ENCODE measurements around the gene PCNX1.
"Not testable (repeated sequence)": the region's sequence is repeated elsewhere in the genome, so short reads cannot be mapped to it uniquely, and the experiment has no call there.

PCNX1 gene

GRCh38 chr14:71122866-71123565 lies 215.8 kb downstream of the PCNX1 start:
- Histone ChIP-seq H3K79me1 (replicated peaks; ENCODE audit: low read length, poor library complexity, severe bottlenecking) (peaks cover 2% of the 10 kb centered on the region), H3K4ac (ENCODE audit: low read depth in 1 of 2, low read length in 2 of 2) (no peak overlapping the region), H2AFZ (ENCODE audit: low read depth, low read length) (no peak overlapping the region), H3K4me3 (ENCODE audit: insufficient read depth in 1 of 2, low read depth in 1 of 2, low read length in 2 of 2) (no peak overlapping the region), H3K18ac (ENCODE audit: low read depth in 1 of 2, low read length in 2 of 2) (no peak overlapping the region), H3K36me3 (ENCODE audit: control insufficient read depth in 1 of 2, insufficient read depth in 2 of 2, low read depth in 1 of 2, low read length in 2 of 2) (peaks cover 0 to 7% of the 10 kb centered on the region in 2 experiments), H4K8ac (ENCODE audit: low read length) (no peak overlapping the region), H3K27ac (ENCODE audit: low read length, poor library complexity, severe bottlenecking) (no peak overlapping the region), H2AK5ac (ENCODE audit: low read length, severe bottlenecking) (no peak overlapping the region), H2BK120ac (ENCODE audit: low read depth, low read length) (no peak overlapping the region), H2BK12ac (ENCODE audit: low read length in 2 of 2) (no peak overlapping the region), H3K27me3 (ENCODE audit: control insufficient read depth in 1 of 2, insufficient read depth in 1 of 2, low read length in 2 of 2) (no peaks in the 10 kb centered on the region), H3K4me1 (ENCODE audit: control insufficient read depth, insufficient read depth, low read depth, low read length) (peaks cover 5% of the 10 kb centered on the region), H3K23ac (ENCODE audit: low read length in 2 of 2) (no peak overlapping the region), H3K9ac (ENCODE audit: low read length) (no peak overlapping the region), H2BK5ac (ENCODE audit: low read depth, low read length, poor library complexity, severe bottlenecking) (no peak overlapping the region), H3K4me2 (ENCODE audit: low read length, poor library complexity, severe bottlenecking) (no peak overlapping the region), H3K14ac (ENCODE audit: low read length in 2 of 2) (no peak overlapping the region), H4K91ac (ENCODE audit: low read length) (no peak overlapping the region), H2BK15ac (ENCODE audit: low read depth, poor library complexity, severe bottlenecking) (no peak overlapping the region), H3K9me3 (ENCODE audit: control insufficient read depth, low read length) (no peaks in the 10 kb centered on the region)
- 93% methylated on average over 2 of the region's 2 CpGs for WGBS
- no peak for DNase-seq

- Histone ChIP-seq H3K27me3 (ENCODE audit: control insufficient read depth in 1 of 2, insufficient read depth in 1 of 2, low read length in 2 of 2) (no peaks in the 10 kb centered on the region), H3K9me3 (ENCODE audit: control insufficient read depth, low read length) (no peaks in the 10 kb centered on the region), H3K36me3 (ENCODE audit: control insufficient read depth in 1 of 2, insufficient read depth in 2 of 2, low read depth in 1 of 2, low read length in 2 of 2) (peaks cover 0 to 7% of the 10 kb centered on the region in 2 experiments), H4K8ac (ENCODE audit: low read length) (no peak overlapping the region), H3K18ac (ENCODE audit: low read depth in 1 of 2, low read length in 2 of 2) (no peak overlapping the region), H3K14ac (ENCODE audit: low read length in 2 of 2) (no peak overlapping the region), H3K9ac (ENCODE audit: low read length) (no peak overlapping the region), H2BK5ac (ENCODE audit: low read depth, low read length, poor library complexity, severe bottlenecking) (no peak overlapping the region), H2AK5ac (ENCODE audit: low read length, severe bottlenecking) (no peak overlapping the region), H4K91ac (ENCODE audit: low read length) (no peak overlapping the region), H3K27ac (ENCODE audit: low read length, poor library complexity, severe bottlenecking) (no peak overlapping the region), H3K4me2 (ENCODE audit: low read length, poor library complexity, severe bottlenecking) (no peak overlapping the region), H3K23ac (ENCODE audit: low read length in 2 of 2) (no peak overlapping the region), H3K4me1 (ENCODE audit: control insufficient read depth, insufficient read depth, low read depth, low read length) (peaks cover 2% of the 10 kb centered on the region), H2AFZ (ENCODE audit: low read depth, low read length) (no peak overlapping the region), H3K79me1 (replicated peaks; ENCODE audit: low read length, poor library complexity, severe bottlenecking) (peaks cover 2% of the 10 kb centered on the region), H2BK120ac (ENCODE audit: low read depth, low read length) (no peak overlapping the region), H3K4me3 (ENCODE audit: insufficient read depth in 1 of 2, low read depth in 1 of 2, low read length in 2 of 2) (no peak overlapping the region), H2BK12ac (ENCODE audit: low read length in 2 of 2) (no peak overlapping the region), H2BK15ac (ENCODE audit: low read depth, poor library complexity, severe bottlenecking) (no peak overlapping the region), H3K4ac (ENCODE audit: low read depth in 1 of 2, low read length in 2 of 2) (no peak overlapping the region)
- no peak for DNase-seq
- over 99% methylated on average over 4 of the region's 4 CpGs for WGBS
Observed at GRCh38 chr14:71123579-71124135, 216.4 kb downstream of the PCNX1 start.

- Histone ChIP-seq H3K18ac (ENCODE audit: low read depth in 1 of 2, low read length in 2 of 2) (peak overlapping the region in 1 of 2 experiments; percentile 59), H2BK120ac (ENCODE audit: low read depth, low read length) (peak overlapping the region; percentile 34), H3K9ac (ENCODE audit: low read length) (peak overlapping the region; percentile 2), H2BK15ac (ENCODE audit: low read depth, poor library complexity, severe bottlenecking) (peak overlapping the region; percentile 69), H4K91ac (ENCODE audit: low read length) (peak overlapping the region; percentile 46), H2BK12ac (ENCODE audit: low read length in 2 of 2) (peak overlapping the region in 1 of 2 experiments; percentile 91), H3K4ac (ENCODE audit: low read depth in 1 of 2, low read length in 2 of 2) (peak overlapping the region in 1 of 2 experiments; percentile 81)
- H3K14ac ChIP-seq (ENCODE audit: low read length in 2 of 2); DNase-seq; H2AFZ ChIP-seq (ENCODE audit: low read depth, low read length); H3K4me2 ChIP-seq (ENCODE audit: low read length, poor library complexity, severe bottlenecking); H3K4me3 ChIP-seq (ENCODE audit: insufficient read depth in 1 of 2, low read depth in 1 of 2, low read length in 2 of 2); H3K27ac ChIP-seq (ENCODE audit: low read length, poor library complexity, severe bottlenecking); H3K4me1 ChIP-seq (ENCODE audit: control insufficient read depth, insufficient read depth, low read depth, low read length); H2BK5ac ChIP-seq (ENCODE audit: low read depth, low read length, poor library complexity, severe bottlenecking); H4K8ac ChIP-seq (ENCODE audit: low read length); H3K23ac ChIP-seq (ENCODE audit: low read length in 2 of 2); H3K79me1 ChIP-seq (replicated peaks; ENCODE audit: low read length, poor library complexity, severe bottlenecking); H3K36me3 ChIP-seq (ENCODE audit: control insufficient read depth in 1 of 2, insufficient read depth in 2 of 2, low read depth in 1 of 2, low read length in 2 of 2); H3K9me3 ChIP-seq (ENCODE audit: control insufficient read depth, low read length); H2AK5ac ChIP-seq (ENCODE audit: low read length, severe bottlenecking); H3K27me3 ChIP-seq (ENCODE audit: control insufficient read depth in 1 of 2, insufficient read depth in 1 of 2, low read length in 2 of 2): not testable (repeated sequence)
- 78% methylated on average over 7 of the region's 9 CpGs for WGBS
Observed at GRCh38 chr14:71129716-71130490, 222.6 kb downstream of the PCNX1 start.

Data from mesenchymal stem cell (in vitro differentiated cells and primary cell).